T-helper 2 cell (primary cell): Measurements from ENCODE around the gene RALB.
"Not testable (repeated sequence)": the region's sequence is repeated elsewhere in the genome, so short reads cannot be mapped to it uniquely, and the experiment has no call there.

Experiments used
- DNase-seq, 5 experiments: peaks; one replicate each; pipeline versions ENCODE4 v3.0.0 to v3.0.0-alpha.2; 2012 to 2022

Gene RALB

GRCh38 chr2:120224735-120225548, 27.7 kb upstream of the RALB start:
- no peak for DNase-seq

- no peak for DNase-seq
These were observed 27.0 kb upstream of the RALB start for GRCh38 chr2:120225549-120226065.

- DNase-seq: no peak
These were observed 26.3 kb upstream of the RALB start for GRCh38 chr2:120226316-120226715.

GRCh38 chr2:120227111-120227991, 25.3 kb upstream of the RALB start:
- DNase-seq: no peak

- peak in 1 of 5 experiments; percentile 78 for DNase-seq
These were observed 24.1 kb upstream of the RALB start for GRCh38 chr2:120228503-120228902.

GRCh38 chr2:120229341-120229740, 23.3 kb upstream of the RALB start:
- no peak for DNase-seq

- DNase-seq: peak in 1 of 5 experiments; percentile 18
These were observed 21.9 kb upstream of the RALB start for GRCh38 chr2:120230515-120231471.

- peak in 2 of 5 experiments; percentile 11 to 53 for DNase-seq
These were observed 21.1 kb upstream of the RALB start for GRCh38 chr2:120231564-120231973.

GRCh38 chr2:120231974-120232635, 20.5 kb upstream of the RALB start:
- DNase-seq: peak in 4 of 5 experiments; percentile 39 to 94 (median 55)

GRCh38 chr2:120233292-120233691, 19.4 kb upstream of the RALB start:
- DNase-seq: no peak

- DNase-seq: not testable (repeated sequence)
These were observed 17.5 kb upstream of the RALB start for GRCh38 chr2:120235158-120235557.

GRCh38 chr2:120235681-120236080, 17.0 kb upstream of the RALB start:
- no peak for DNase-seq

- DNase-seq: no peak
These were observed 16.3 kb upstream of the RALB start for GRCh38 chr2:120236316-120236715.

GRCh38 chr2:120236791-120237190, 15.9 kb upstream of the RALB start:
- DNase-seq: no peak

- no peak for DNase-seq
These were observed 15.2 kb upstream of the RALB start for GRCh38 chr2:120237491-120237902.

GRCh38 chr2:120238728-120239487, 13.7 kb upstream of the RALB start:
- DNase-seq: no peak

- no peak for DNase-seq
These were observed 13.0 kb upstream of the RALB start for GRCh38 chr2:120239488-120240287.

- no peak for DNase-seq
These were observed 11.7 kb upstream of the RALB start for GRCh38 chr2:120240901-120241429.

- DNase-seq: no peak
These were observed 11.0 kb upstream of the RALB start for GRCh38 chr2:120241684-120242083.

- no peak for DNase-seq
These were observed 9.4 kb upstream of the RALB start for GRCh38 chr2:120243211-120243610.
